Testis (tissue), 3 donors: Measurements from ENCODE around the gene PRUNE2. TPM values are rescaled to one million over a fixed set of nuclear protein-coding genes. Genes with fewer than 3 reads are reported as not detected.
A peak's percentile ranks its signal among the peaks of the same experiment; 100 is the strongest.

Experiments used
- DNase-seq: peaks from one replicate; pipeline ENCODE4 v3.0.0-alpha.2; 2019
- H3K27ac ChIP-seq, 2 donors: fragments of 200-600 bp; sonication (generic); one replicate each; pipeline ENCODE4 v1.5.1; 2019
- H3K27me3 ChIP-seq: fragments of 200-600 bp; sonication (generic); one replicate; pipeline ENCODE4 v1.5.1; 2019
- H3K36me3 ChIP-seq: fragments of 200-600 bp; sonication (generic); one replicate; pipeline ENCODE4 v1.5.1; 2017; ENCODE audit warnings: low read depth; ENCODE audit errors: missing control alignments
- H3K4me1 ChIP-seq: fragments of 200-600 bp; sonication (generic); one replicate; pipeline ENCODE4 v1.5.1; 2019
- H3K4me3 ChIP-seq, 2 donors: fragments of 200-600 bp; sonication (generic); one replicate each; pipeline ENCODE4 v1.5.1; 2017 to 2019
- H3K9me3 ChIP-seq: fragments of 200-600 bp; sonication (generic); one replicate; pipeline ENCODE4 v1.5.1; 2017
- POLR2A ChIP-seq: fragments of 450-650 bp; IDR thresholded peaks from one replicate; pipeline ENCODE4 v1.6.1; 2017; ENCODE audit warnings: antibody characterized with exemption, mild to moderate bottlenecking, moderate library complexity
- WGBS, 2 donors: methylation state at CpG; one replicate each; pipeline ENCODE4 v1.1.5; 2018; 5-methylcytosine and 5-hydroxymethylcytosine counted together
- intact Hi-C: fragments of 100-400 bp; cut with DNase I; formaldehyde crosslinking; loops from one replicate; pipeline ENCODE4 v1.15.1; 2023; ENCODE audit warnings: low total_unique reads
- polyA plus RNA-seq: library from polyadenylated mRNA; stranded (reverse); fragments of 350-450 nt; fragmentation: Illumina TruSeq; extraction: RNeasy Lipid Tissue Mini Kit (QIAGEN cat#74804); gene quantifications from one replicate; pipeline ENCODE4 v1.2.3, GENCODE V29; 2014; ENCODE audit warnings: low read depth, low replicate concordance; ENCODE audit not compliant: insufficient read depth
- total RNA-seq, 2 donors: library from RNA; depleted of rRNA; stranded (reverse); fragments of >200 nt; gene quantifications; one replicate each; pipeline ENCODE4 v1.2.3, GENCODE V29; 2016
- TF ChIP-seq, protein P1 (sequence below), 3 experiments: fragments of 450-650 bp in 2 of 3; fragments of 200-600 bp in 1 of 3; sonication (generic) in 1 of 3; IDR thresholded peaks; one replicate each; pipeline ENCODE4 v1.5.1; 2016 to 2019; ENCODE audit warnings: antibody characterized with exemption in 3 of 3, mild to moderate bottlenecking in 2 of 3, moderate library complexity in 1 of 3

Gene PRUNE2
- total and polyA plus RNA-seq, 3 donors from 2014 or later: 15.8 to 19.3 (median 17.2) TPM

GRCh38 chr9:76662476-76663281, 243.2 kb downstream of the PRUNE2 start:
- Histone ChIP-seq H3K4me1 (no peaks in the 10 kb centered on the region), H3K4me3 (no peak overlapping the region), H3K27me3 (no peaks in the 10 kb centered on the region), H3K36me3 (no peaks in the 10 kb centered on the region), H3K27ac (no peak overlapping the region), H3K9me3 (no peaks in the 10 kb centered on the region)
- no peak for DNase-seq
- WGBS, 2 donors: 55 to 65% methylated on average over 5 to 6 of the region's 6 CpGs
- intact Hi-C loops: no loop called here
- no peak for TF ChIP-seq POLR2A
- TF ChIP-seq, protein P1, sequence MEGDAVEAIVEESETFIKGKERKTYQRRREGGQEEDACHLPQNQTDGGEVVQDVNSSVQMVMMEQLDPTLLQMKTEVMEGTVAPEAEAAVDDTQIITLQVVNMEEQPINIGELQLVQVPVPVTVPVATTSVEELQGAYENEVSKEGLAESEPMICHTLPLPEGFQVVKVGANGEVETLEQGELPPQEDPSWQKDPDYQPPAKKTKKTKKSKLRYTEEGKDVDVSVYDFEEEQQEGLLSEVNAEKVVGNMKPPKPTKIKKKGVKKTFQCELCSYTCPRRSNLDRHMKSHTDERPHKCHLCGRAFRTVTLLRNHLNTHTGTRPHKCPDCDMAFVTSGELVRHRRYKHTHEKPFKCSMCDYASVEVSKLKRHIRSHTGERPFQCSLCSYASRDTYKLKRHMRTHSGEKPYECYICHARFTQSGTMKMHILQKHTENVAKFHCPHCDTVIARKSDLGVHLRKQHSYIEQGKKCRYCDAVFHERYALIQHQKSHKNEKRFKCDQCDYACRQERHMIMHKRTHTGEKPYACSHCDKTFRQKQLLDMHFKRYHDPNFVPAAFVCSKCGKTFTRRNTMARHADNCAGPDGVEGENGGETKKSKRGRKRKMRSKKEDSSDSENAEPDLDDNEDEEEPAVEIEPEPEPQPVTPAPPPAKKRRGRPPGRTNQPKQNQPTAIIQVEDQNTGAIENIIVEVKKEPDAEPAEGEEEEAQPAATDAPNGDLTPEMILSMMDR (IDR thresholded peaks at IDR 0.05): no peak

GRCh38 chr9:76658510-76659231, 247.2 kb downstream of the PRUNE2 start:
- intact Hi-C loops: no loop called here
- H3K4me1 ChIP-seq: peaks cover 9% of the 10 kb centered on the region
- WGBS, 2 donors: 57 to 75% methylated on average over 6 of the region's 6 CpGs

GRCh38 chr9:76657265-76657664, 248.6 kb downstream of the PRUNE2 start:
- TF ChIP-seq, protein P1 (IDR thresholded peaks at IDR 0.05): no peak
- no peak for TF ChIP-seq POLR2A
- H3K4me1 ChIP-seq: peaks cover 9% of the 10 kb centered on the region
- H3K9me3 ChIP-seq: no peaks in the 10 kb centered on the region
- H3K36me3 ChIP-seq: no peaks in the 10 kb centered on the region
- no peak for DNase-seq
- H3K27ac ChIP-seq: no peak overlapping the region
- intact Hi-C loops: no loop called here
- H3K27me3 ChIP-seq: no peaks in the 10 kb centered on the region
- H3K4me3 ChIP-seq: no peak overlapping the region

More at GRCh38 chr9:76658510-76659231, 247.2 kb downstream of the PRUNE2 start:
- Histone ChIP-seq H3K27ac (no peak overlapping the region), H3K27me3 (no peaks in the 10 kb centered on the region), H3K9me3 (no peaks in the 10 kb centered on the region), H3K4me3 (no peak overlapping the region), H3K36me3 (no peaks in the 10 kb centered on the region)
- DNase-seq: no peak
- TF ChIP-seq, protein P1 (IDR thresholded peaks at IDR 0.05): peak; percentile 24 to 61 (median 47)
- no peak for TF ChIP-seq POLR2A

DNA sequence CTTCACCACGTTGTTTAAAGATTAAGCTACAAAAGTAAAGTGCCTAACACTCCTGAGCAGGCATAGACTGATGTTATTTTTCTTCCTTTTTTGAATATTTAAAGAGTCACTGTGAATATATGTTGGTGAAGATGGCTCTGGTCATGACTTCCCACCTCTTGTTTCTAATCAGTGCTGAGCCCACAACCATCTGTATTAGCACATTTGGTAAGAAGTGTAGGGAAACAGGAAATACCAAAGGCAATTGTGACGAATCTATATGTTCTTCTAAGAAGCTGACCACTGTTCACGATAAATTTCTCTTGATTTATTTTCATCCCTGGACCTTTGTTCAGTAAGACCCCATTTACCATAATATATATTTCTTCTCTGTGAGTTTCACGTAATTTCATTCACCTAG, 249.9 kb downstream of the PRUNE2 start:
- Histone ChIP-seq H3K4me1 (peaks cover 9% of the 10 kb centered on the region), H3K9me3 (no peaks in the 10 kb centered on the region), H3K27ac (no peak overlapping the region), H3K4me3 (no peak overlapping the region), H3K27me3 (no peaks in the 10 kb centered on the region), H3K36me3 (no peaks in the 10 kb centered on the region)
- WGBS, 2 donors: 82 to 89% methylated on average over 4 of the region's 4 CpGs
- TF ChIP-seq POLR2A: no peak
- TF ChIP-seq, protein P1 (IDR thresholded peaks at IDR 0.05): no peak
- intact Hi-C loops: no loop called here
- DNase-seq: no peak
